A673 (cell line): ENCODE measurements around the gene LPO.

Source experiments
- EZH2 ChIP-seq: fragments of 200-600 bp; sonication (generic); IDR thresholded peaks from 2 replicates; pipeline ENCODE4 v1.6.1; 2017; ENCODE audit warnings: borderline replicate concordance, low read depth, mild to moderate bottlenecking, mixed read lengths, antibody characterized with exemption, low read length; ENCODE audit not compliant: poor library complexity, severe bottlenecking
- TF ChIP-seq, protein P1 (sequence below): fragments of 300-800, 200-600 bp; sonication (generic); conservative IDR thresholded peaks from 2 replicates; pipeline ENCODE4 v1.5.1; 2017; ENCODE audit warnings: low read depth, mild to moderate bottlenecking, antibody characterized with exemption, low read length, moderate library complexity, mixed read lengths

DNA sequence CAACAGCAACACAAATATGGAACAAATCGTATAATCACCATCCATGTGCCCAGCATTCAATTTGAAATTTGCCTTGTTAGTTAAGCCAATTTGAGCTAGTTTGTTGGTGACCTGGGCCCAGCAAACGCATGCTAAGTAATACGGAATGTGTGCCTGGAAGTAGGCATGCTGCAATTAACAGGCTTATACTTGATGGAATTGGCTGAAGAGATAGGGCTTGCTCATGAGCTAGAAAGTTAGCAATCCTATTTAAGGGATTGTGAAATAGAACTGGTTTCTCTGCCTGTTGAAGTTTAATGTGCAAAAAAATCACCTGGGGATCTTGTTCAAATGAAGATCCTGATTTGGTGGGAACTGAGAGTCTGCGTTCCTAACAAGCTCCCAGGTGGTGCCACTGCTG lies 8.5 kb upstream of the LPO start:
- TF ChIP-seq, protein P1, sequence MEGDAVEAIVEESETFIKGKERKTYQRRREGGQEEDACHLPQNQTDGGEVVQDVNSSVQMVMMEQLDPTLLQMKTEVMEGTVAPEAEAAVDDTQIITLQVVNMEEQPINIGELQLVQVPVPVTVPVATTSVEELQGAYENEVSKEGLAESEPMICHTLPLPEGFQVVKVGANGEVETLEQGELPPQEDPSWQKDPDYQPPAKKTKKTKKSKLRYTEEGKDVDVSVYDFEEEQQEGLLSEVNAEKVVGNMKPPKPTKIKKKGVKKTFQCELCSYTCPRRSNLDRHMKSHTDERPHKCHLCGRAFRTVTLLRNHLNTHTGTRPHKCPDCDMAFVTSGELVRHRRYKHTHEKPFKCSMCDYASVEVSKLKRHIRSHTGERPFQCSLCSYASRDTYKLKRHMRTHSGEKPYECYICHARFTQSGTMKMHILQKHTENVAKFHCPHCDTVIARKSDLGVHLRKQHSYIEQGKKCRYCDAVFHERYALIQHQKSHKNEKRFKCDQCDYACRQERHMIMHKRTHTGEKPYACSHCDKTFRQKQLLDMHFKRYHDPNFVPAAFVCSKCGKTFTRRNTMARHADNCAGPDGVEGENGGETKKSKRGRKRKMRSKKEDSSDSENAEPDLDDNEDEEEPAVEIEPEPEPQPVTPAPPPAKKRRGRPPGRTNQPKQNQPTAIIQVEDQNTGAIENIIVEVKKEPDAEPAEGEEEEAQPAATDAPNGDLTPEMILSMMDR = no peak
- no peak for TF ChIP-seq EZH2
